K562 (cell line): ENCODE measurements around the gene TTC23L. TPM values are rescaled to one million over a fixed set of nuclear protein-coding genes. Genes with fewer than 3 reads are reported as not detected.

Source experiments
- ASH1L ChIP-seq: fragments of 450-650 bp; IDR thresholded peaks from 2 replicates; pipeline ENCODE4 v1.6.1; 2018; ENCODE audit warnings: borderline replicate concordance, mild to moderate bottlenecking, low read depth; ENCODE audit not compliant: partially characterized antibody
- BRF2 ChIP-seq: IDR thresholded peaks from 3 replicates; pipeline ENCODE4 v1.6.1; 2011; ENCODE audit warnings: borderline replicate concordance, mild to moderate bottlenecking; ENCODE audit not compliant: insufficient read length, insufficient read depth
- CEBPB ChIP-seq: fragments of 450-650 bp; IDR thresholded peaks from 2 replicates; pipeline ENCODE4 v1.6.1; 2016; ENCODE audit warnings: missing genetic modification characterization, missing compliant biosample characterization
- CGGBP1 ChIP-seq: fragments of 250-450 bp; sonication (Bioruptor Pico); IDR thresholded peaks from 2 replicates; pipeline ENCODE4 v1.9.0; 2021; ENCODE audit warnings: mild to moderate bottlenecking
- CXXC5 ChIP-seq: fragments of 250-450 bp; sonication (Bioruptor Pico); IDR thresholded peaks from 2 replicates; pipeline ENCODE4 v1.8.0; 2022; ENCODE audit warnings: inconsistent platforms, mild to moderate bottlenecking, moderate library complexity
- ELF2 ChIP-seq: fragments of 250-450 bp; sonication (Bioruptor Pico); IDR thresholded peaks from 2 replicates; pipeline ENCODE4 v1.5.0; 2021; ENCODE audit warnings: mild to moderate bottlenecking
- EWSR1 ChIP-seq: fragments of 450-650 bp; IDR thresholded peaks from 2 replicates; pipeline ENCODE4 v1.6.1; 2018; ENCODE audit warnings: borderline replicate concordance, mild to moderate bottlenecking, low read depth, moderate library complexity; ENCODE audit not compliant: partially characterized antibody
- MBD1 ChIP-seq: fragments of 250-450 bp; sonication (Bioruptor Pico); IDR thresholded peaks from 2 replicates; pipeline ENCODE4 v1.8.0; 2022; ENCODE audit warnings: inconsistent platforms
- NFXL1 ChIP-seq: fragments of 450-650 bp; formaldehyde crosslinking; IDR thresholded peaks from 2 replicates; pipeline ENCODE4 v1.4.0; 2021; ENCODE audit warnings: mild to moderate bottlenecking
- NUFIP1 ChIP-seq: fragments of 450-650 bp; IDR thresholded peaks from 2 replicates; pipeline ENCODE4 v1.6.1; 2018; ENCODE audit not compliant: partially characterized antibody
- PYGO2 ChIP-seq: fragments of 450-650 bp; IDR thresholded peaks from 2 replicates; pipeline ENCODE4 v1.6.1; 2016; ENCODE audit warnings: mild to moderate bottlenecking, missing genetic modification characterization, moderate library complexity, missing compliant biosample characterization
- RBM25 ChIP-seq: fragments of 200-400 bp; formaldehyde crosslinking; IDR thresholded peaks from 2 replicates; pipeline ENCODE4 v1.6.1; 2018; ENCODE audit warnings: low read length, low read depth, moderate library complexity; ENCODE audit not compliant: severe bottlenecking
- SMAD2 ChIP-seq: fragments of 150-350 bp; IDR thresholded peaks from 2 replicates; pipeline ENCODE4 v1.6.1; 2014; ENCODE audit warnings: low read depth, mild to moderate bottlenecking, low read length
- SMARCA5 ChIP-seq: fragments of 450-650 bp; IDR thresholded peaks from 2 replicates; pipeline ENCODE4 v1.6.1; 2016
- SMARCB1 ChIP-seq: IDR thresholded peaks from 2 replicates; pipeline ENCODE4 v1.6.1; 2011; ENCODE audit warnings: improper control_type of control experiment, low read depth; ENCODE audit not compliant: insufficient read length
- SRSF9 ChIP-seq: fragments of 200-400 bp; formaldehyde crosslinking; IDR thresholded peaks from 2 replicates; pipeline ENCODE4 v1.6.1; 2017; ENCODE audit warnings: low read depth, low read length, borderline replicate concordance
- TCF15 ChIP-seq: fragments of 250-450 bp; sonication (Bioruptor Pico); IDR thresholded peaks from 2 replicates; pipeline ENCODE4 v1.8.0; 2022; ENCODE audit warnings: moderate library complexity, mild to moderate bottlenecking, inconsistent platforms
- THAP7 ChIP-seq: fragments of 250-450 bp; sonication (Bioruptor Pico); IDR thresholded peaks from 2 replicates; pipeline ENCODE4 v1.5.0; 2021
- TRIM28 ChIP-seq: fragments of 450-650 bp; IDR thresholded peaks from 2 replicates; pipeline ENCODE4 v1.6.1; 2017
- ZBTB17 ChIP-seq: fragments of 450-650 bp; formaldehyde crosslinking; IDR thresholded peaks from 2 replicates; pipeline ENCODE4 v1.4.0; 2020; ENCODE audit warnings: mild to moderate bottlenecking
- ZNF398 ChIP-seq: fragments of 250-450 bp; sonication (Bioruptor Pico); IDR thresholded peaks from 2 replicates; pipeline ENCODE4 v1.8.0; 2021; ENCODE audit warnings: moderate library complexity, mild to moderate bottlenecking, inconsistent platforms
- ZNF584 ChIP-seq: fragments of 200-800 bp; sonication (Bioruptor generic); IDR thresholded peaks from 2 replicates; pipeline ENCODE4 v1.6.1; 2016; ENCODE audit warnings: low read depth, mild to moderate bottlenecking, missing genetic modification characterization, missing compliant biosample characterization
- ZNF780A ChIP-seq: fragments of 250-450 bp; sonication (Bioruptor Pico); IDR thresholded peaks from 2 replicates; pipeline ENCODE4 v1.5.0; 2021; ENCODE audit warnings: mild to moderate bottlenecking
- ZZZ3 ChIP-seq: fragments of 450-650 bp; IDR thresholded peaks from 2 replicates; pipeline ENCODE4 v1.6.1; 2016; ENCODE audit warnings: antibody characterized with exemption, mild to moderate bottlenecking, moderate library complexity
- polyA plus RNA-seq, 8 experiments: library from polyadenylated mRNA; depleted of rRNA in 4 of 8; stranded (reverse) in 5 of 8; unstranded in 3 of 8; fragments of >200 nt; fragmentation: Nextera tagmentation in 2 of 8; fragmentation: Illumina TruSeq in 1 of 8; extraction: Ambion mirVana in 2 of 8; extraction: Trizol in 1 of 8; gene quantifications; 2 replicates each; pipeline versions ENCODE4 v1.2.1 to v1.2.3, GENCODE V29; 2011 to 2014; ENCODE audit warnings: inconsistent platforms in 1 of 8, missing spikeins in 1 of 8
- total RNA-seq, 7 experiments: library from RNA; depleted of rRNA in 6 of 7; stranded (reverse); fragments of >200 nt in 6 of 7; fragmentation: Illumina TruSeq in 2 of 7; extraction: Trizol in 2 of 7; gene quantifications; 2 replicates each; pipeline versions ENCODE4 v1.2.1 to v1.2.3, GENCODE V29; 2011 to 2021; ENCODE audit warnings: low replicate concordance in 1 of 7

The TTC23L gene
- total and polyA plus RNA-seq, 9 of the 15 experiments (the other 6 are each of a cell fraction or from before 2014, with no cell fraction given), result 0.03 to 0.32 (median 0.14) TPM; not detected in 2

GRCh38 chr5:34866989-34867471, 28.1 kb downstream of the TTC23L start (continued):
- TF ChIP-seq RBM25 (no peak), ZZZ3 (no peak), NFXL1 (CRISPR knock-in tag) (no peak), TCF15 (CRISPR knock-in tag) (no peak), ZNF584 (no peak), ZBTB17 (peak; percentile 36; the same call in 1 of the 2 replicates), SMAD2 (no peak), CGGBP1 (CRISPR knock-in tag) (no peak), SMARCB1 (no peak), MBD1 (CRISPR knock-in tag) (no peak), PYGO2 (tag) (no peak), ASH1L (no peak), THAP7 (no peak), ZNF780A (no peak), NUFIP1 (no peak), TRIM28 (no peak), EWSR1 (no peak), ELF2 (no peak), SRSF9 (no peak), CEBPB (tag) (no peak), ZNF398 (CRISPR knock-in tag) (no peak), BRF2 (no peak), CXXC5 (peak; percentile 60), SMARCA5 (no peak)
